ENCODE measurements around the gene P4HA2. TPM values are rescaled to one million over a fixed set of nuclear protein-coding genes. Genes with fewer than 3 reads are reported as not detected.

The P4HA2 gene
- total and polyA plus RNA-seq, 4 donors, result 20.3 to 62.3 (median 37.2) TPM

DNA sequence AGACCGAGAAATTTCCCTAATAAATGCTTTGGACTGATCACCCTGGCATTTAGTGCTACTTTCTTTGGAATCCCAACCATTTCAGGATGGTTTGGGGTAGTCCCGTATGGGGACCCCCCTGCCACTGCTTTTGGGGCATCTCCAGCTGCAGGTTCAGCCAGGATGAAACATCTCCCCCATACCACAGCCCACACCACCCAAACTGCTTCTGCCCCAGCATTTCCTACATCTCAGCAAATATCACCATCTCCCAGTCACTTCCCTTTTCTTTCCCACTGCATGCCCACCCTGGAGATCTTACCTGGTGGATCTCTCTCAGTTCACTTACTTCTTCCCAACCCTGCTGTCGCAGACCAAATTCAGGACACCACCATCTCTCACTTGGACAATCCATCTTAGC, 4.8 kb upstream of the P4HA2 start:
- no peak for DNase-seq
- H3K9ac ChIP-seq (ENCODE audit: insufficient read depth in 1 of 2, low read length in 2 of 2), result no peak overlapping the region

GRCh38 chr5:132230871-132231270, 3.2 kb upstream of the P4HA2 start:
- Histone ChIP-seq H3K4me1 (ENCODE audit: control insufficient read depth in 5 of 5, insufficient read depth in 5 of 5, low read length in 5 of 5) (peaks cover 0 to 17% (median 6%) of the 10 kb centered on the region in 5 donors), H3K27ac (ENCODE audit: low read depth in 1 of 2, low read length in 1 of 2) (no peak overlapping the region), H3K4me3 (no peak overlapping the region), H3K9me3 (ENCODE audit: control insufficient read depth in 4 of 4, insufficient read depth in 3 of 4, low read length in 3 of 4) (no peaks in the 10 kb centered on the region), H3K36me3 (ENCODE audit: control insufficient read depth in 4 of 4, insufficient read depth in 4 of 4, low read length in 4 of 4) (no peaks in the 10 kb centered on the region), H3K27me3 (ENCODE audit: control insufficient read depth in 3 of 3, insufficient read depth in 3 of 3, low read length in 2 of 3) (no peaks in the 10 kb centered on the region), H3K9ac (ENCODE audit: insufficient read depth in 1 of 2, low read length in 2 of 2) (no peak overlapping the region)
- DNase-seq (no peak), ATAC-seq (ENCODE audit: insufficient read depth, low FRiP score) (no peak)
- WGBS, 2 donors, result 85 to 92% methylated on average over 9 of the region's 9 CpGs
- no peak for TF ChIP-seq CTCF (IDR thresholded peaks at IDR 0.05; ENCODE audit: control extremely low read depth, extremely low read depth)

More for the DNA sequence above, 4.8 kb upstream of the P4HA2 start:
- peaks cover 0 to 4% (median 0%) of the 10 kb centered on the region in 5 donors for H3K4me1 ChIP-seq (ENCODE audit: control insufficient read depth in 5 of 5, insufficient read depth in 5 of 5, low read length in 5 of 5)
- H3K27me3 ChIP-seq (ENCODE audit: control insufficient read depth in 3 of 3, insufficient read depth in 3 of 3, low read length in 2 of 3), result no peaks in the 10 kb centered on the region
- TF ChIP-seq CTCF (IDR thresholded peaks at IDR 0.05; ENCODE audit: control extremely low read depth, extremely low read depth), result no peak
- WGBS, 2 donors, result 72 to 83% methylated on average over 3 of the region's 3 CpGs
- no peak overlapping the region for H3K27ac ChIP-seq (ENCODE audit: low read depth in 1 of 2, low read length in 1 of 2)
- no peak overlapping the region for H3K4me3 ChIP-seq
- no peaks in the 10 kb centered on the region for H3K36me3 ChIP-seq (ENCODE audit: control insufficient read depth in 4 of 4, insufficient read depth in 4 of 4, low read length in 4 of 4)
- ATAC-seq (ENCODE audit: insufficient read depth, low FRiP score), result no peak
- H3K9me3 ChIP-seq (ENCODE audit: control insufficient read depth in 4 of 4, insufficient read depth in 3 of 4, low read length in 3 of 4), result no peaks in the 10 kb centered on the region

- Histone ChIP-seq H3K4me1 (ENCODE audit: control insufficient read depth in 5 of 5, insufficient read depth in 5 of 5, low read length in 5 of 5) (peaks cover 5 to 33% (median 19%) of the 10 kb centered on the region in 5 donors), H3K9ac (ENCODE audit: insufficient read depth in 1 of 2, low read length in 2 of 2) (no peak overlapping the region), H3K27me3 (ENCODE audit: control insufficient read depth in 3 of 3, insufficient read depth in 3 of 3, low read length in 2 of 3) (no peaks in the 10 kb centered on the region), H3K9me3 (ENCODE audit: control insufficient read depth in 4 of 4, insufficient read depth in 3 of 4, low read length in 3 of 4) (no peaks in the 10 kb centered on the region), H3K36me3 (ENCODE audit: control insufficient read depth in 4 of 4, insufficient read depth in 4 of 4, low read length in 4 of 4) (no peaks in the 10 kb centered on the region), H3K4me3 (no peak overlapping the region), H3K27ac (ENCODE audit: low read depth in 1 of 2, low read length in 1 of 2) (no peak overlapping the region)
- WGBS, 2 donors, result 96% methylated on average over 5 of the region's 5 CpGs
- ATAC-seq (ENCODE audit: insufficient read depth, low FRiP score), result no peak
- TF ChIP-seq CTCF (IDR thresholded peaks at IDR 0.05; ENCODE audit: control extremely low read depth, extremely low read depth), result no peak
- DNase-seq, result no peak
Observed at GRCh38 chr5:132229236-132229635, 1.6 kb upstream of the P4HA2 start.
